Measurements from ENCODE around the gene NDUFS3.
A peak's percentile ranks its signal among the peaks of the same experiment; 100 is the strongest.
"Not testable (repeated sequence)": the region's sequence is repeated elsewhere in the genome, so short reads cannot be mapped to it uniquely, and the experiment has no call there.

Gene NDUFS3

GRCh38 chr11:47578524-47579494 is at the start of gene NDUFS3, which contains the start of gene KBTBD4:
NDUFS3 (plus strand) TSS chr11:47579074; CDS start chr11:47579092, 18 bp downstream.
KBTBD4 (minus strand) TSS chr11:47578970; CDS start chr11:47578951, 19 bp downstream.
- DNase-seq (ENCODE audit: low spot score), result peak; percentile 95

- DNase-seq (ENCODE audit: low spot score), result no peak
Observed at GRCh38 chr11:47529951-47530350, 48.9 kb upstream of the NDUFS3 start.

GRCh38 chr11:47530721-47531120 is 48.2 kb upstream of the NDUFS3 start:
- not testable (repeated sequence) for DNase-seq (ENCODE audit: low spot score)

- no peak for DNase-seq (ENCODE audit: low spot score)
Observed at GRCh38 chr11:47531666-47532065, 47.2 kb upstream of the NDUFS3 start.

- DNase-seq (ENCODE audit: low spot score), result no peak
Observed at GRCh38 chr11:47532597-47533213, 46.2 kb upstream of the NDUFS3 start.

GRCh38 chr11:47533690-47534151 is 45.2 kb upstream of the NDUFS3 start:
- no peak for DNase-seq (ENCODE audit: low spot score)

- DNase-seq (ENCODE audit: low spot score), result no peak
Observed at GRCh38 chr11:47534704-47535251, 44.1 kb upstream of the NDUFS3 start.

GRCh38 chr11:47536915-47537314 is 42.0 kb upstream of the NDUFS3 start:
- DNase-seq (ENCODE audit: low spot score), result no peak

- no peak for DNase-seq (ENCODE audit: low spot score)
Observed at GRCh38 chr11:47538741-47539565, 39.9 kb upstream of the NDUFS3 start.

- no peak for DNase-seq (ENCODE audit: low spot score)
Observed at GRCh38 chr11:47539681-47540039, 39.2 kb upstream of the NDUFS3 start.

- DNase-seq (ENCODE audit: low spot score), result no peak
Observed at GRCh38 chr11:47541070-47541469, 37.8 kb upstream of the NDUFS3 start.

GRCh38 chr11:47545298-47545697 is 33.6 kb upstream of the NDUFS3 start:
- no peak for DNase-seq (ENCODE audit: low spot score)

- DNase-seq (ENCODE audit: low spot score), result not testable (repeated sequence)
Observed at GRCh38 chr11:47546274-47546673, 32.6 kb upstream of the NDUFS3 start.

- DNase-seq (ENCODE audit: low spot score), result no peak
Observed at GRCh38 chr11:47550288-47551047, 28.4 kb upstream of the NDUFS3 start.

- no peak for DNase-seq (ENCODE audit: low spot score)
Observed at GRCh38 chr11:47551086-47551485, 27.8 kb upstream of the NDUFS3 start.

- no peak for DNase-seq (ENCODE audit: low spot score)
Observed at GRCh38 chr11:47552056-47552565, 26.8 kb upstream of the NDUFS3 start.

GRCh38 chr11:47552566-47553405 is 26.1 kb upstream of the NDUFS3 start, which contains the start of gene CELF1:
CELF1 (minus strand) TSS chr11:47553132; CDS start chr11:47499523, 53,609 bp downstream.
- peak; percentile 95 for DNase-seq (ENCODE audit: low spot score)

- DNase-seq (ENCODE audit: low spot score), result no peak
Observed at GRCh38 chr11:47553406-47553743, 25.5 kb upstream of the NDUFS3 start.

- not testable (repeated sequence) for DNase-seq (ENCODE audit: low spot score)
Observed at GRCh38 chr11:47557004-47557403, 21.9 kb upstream of the NDUFS3 start.

- no peak for DNase-seq (ENCODE audit: low spot score)
Observed at GRCh38 chr11:47558695-47559094, 20.2 kb upstream of the NDUFS3 start.

All from left forelimb (tissue), 1 donor.